ENCODE data around the gene POLN.

Gene POLN

GRCh38 chr4:2269618-2270163, 27.8 kb upstream of the POLN start:
- TF ChIP-seq, protein P1, sequence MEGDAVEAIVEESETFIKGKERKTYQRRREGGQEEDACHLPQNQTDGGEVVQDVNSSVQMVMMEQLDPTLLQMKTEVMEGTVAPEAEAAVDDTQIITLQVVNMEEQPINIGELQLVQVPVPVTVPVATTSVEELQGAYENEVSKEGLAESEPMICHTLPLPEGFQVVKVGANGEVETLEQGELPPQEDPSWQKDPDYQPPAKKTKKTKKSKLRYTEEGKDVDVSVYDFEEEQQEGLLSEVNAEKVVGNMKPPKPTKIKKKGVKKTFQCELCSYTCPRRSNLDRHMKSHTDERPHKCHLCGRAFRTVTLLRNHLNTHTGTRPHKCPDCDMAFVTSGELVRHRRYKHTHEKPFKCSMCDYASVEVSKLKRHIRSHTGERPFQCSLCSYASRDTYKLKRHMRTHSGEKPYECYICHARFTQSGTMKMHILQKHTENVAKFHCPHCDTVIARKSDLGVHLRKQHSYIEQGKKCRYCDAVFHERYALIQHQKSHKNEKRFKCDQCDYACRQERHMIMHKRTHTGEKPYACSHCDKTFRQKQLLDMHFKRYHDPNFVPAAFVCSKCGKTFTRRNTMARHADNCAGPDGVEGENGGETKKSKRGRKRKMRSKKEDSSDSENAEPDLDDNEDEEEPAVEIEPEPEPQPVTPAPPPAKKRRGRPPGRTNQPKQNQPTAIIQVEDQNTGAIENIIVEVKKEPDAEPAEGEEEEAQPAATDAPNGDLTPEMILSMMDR (IDR thresholded peaks at IDR 0.05; ENCODE audit: low read depth, low read length), result no peak
- DNase-seq (ENCODE audit: extremely low read depth, low read depth), result no peak

- no peak for DNase-seq (ENCODE audit: extremely low read depth, low read depth)
- TF ChIP-seq, protein P1 (IDR thresholded peaks at IDR 0.05; ENCODE audit: low read depth, low read length), result no peak
Observed at GRCh38 chr4:2269206-2269531, 27.2 kb upstream of the POLN start.

DNA sequence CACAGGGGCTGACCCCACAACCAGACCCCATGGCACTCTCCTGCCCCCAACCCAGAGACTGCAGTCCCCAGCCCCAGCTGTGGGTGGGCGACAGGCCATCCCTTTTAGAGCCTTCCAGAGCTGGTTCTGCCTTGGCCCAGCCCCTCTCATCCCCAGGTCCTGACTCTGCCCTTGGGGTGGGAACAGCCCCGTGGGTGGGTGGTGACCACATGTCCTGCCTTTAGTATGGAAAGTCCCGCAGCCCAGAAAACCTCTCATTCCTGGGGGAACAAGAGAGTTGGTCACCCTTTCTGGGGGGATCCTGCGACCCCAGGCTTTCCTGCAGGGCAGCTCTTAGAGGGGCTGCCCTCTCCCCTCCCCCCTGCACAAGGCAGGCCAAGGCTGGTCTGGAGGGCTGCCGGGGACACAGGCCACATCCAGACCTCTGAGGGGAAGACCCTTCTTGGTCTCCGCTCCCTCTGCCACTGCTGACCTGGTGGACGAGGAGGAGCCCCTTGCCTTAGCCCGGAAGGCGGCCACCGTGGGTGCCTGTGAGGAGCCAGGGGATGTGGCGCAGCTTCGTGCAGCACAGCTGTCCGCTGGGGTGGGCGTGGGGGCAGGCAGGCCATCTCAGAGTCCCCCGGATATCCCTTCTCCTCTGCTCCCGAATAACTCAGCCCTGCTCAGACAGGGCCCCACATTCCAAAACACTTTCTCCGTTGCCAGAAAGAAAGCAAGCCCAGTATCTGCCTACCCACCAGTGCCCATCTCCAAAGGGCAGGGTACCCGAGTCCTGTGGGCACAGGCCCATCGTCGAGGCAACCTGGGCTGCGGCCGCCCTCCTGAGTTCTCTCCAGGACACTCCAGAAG, 26.7 kb upstream of the POLN start:
- no peak for DNase-seq (ENCODE audit: extremely low read depth, low read depth)
- TF ChIP-seq, protein P1 (IDR thresholded peaks at IDR 0.05; ENCODE audit: low read depth, low read length), result no peak

DNA sequence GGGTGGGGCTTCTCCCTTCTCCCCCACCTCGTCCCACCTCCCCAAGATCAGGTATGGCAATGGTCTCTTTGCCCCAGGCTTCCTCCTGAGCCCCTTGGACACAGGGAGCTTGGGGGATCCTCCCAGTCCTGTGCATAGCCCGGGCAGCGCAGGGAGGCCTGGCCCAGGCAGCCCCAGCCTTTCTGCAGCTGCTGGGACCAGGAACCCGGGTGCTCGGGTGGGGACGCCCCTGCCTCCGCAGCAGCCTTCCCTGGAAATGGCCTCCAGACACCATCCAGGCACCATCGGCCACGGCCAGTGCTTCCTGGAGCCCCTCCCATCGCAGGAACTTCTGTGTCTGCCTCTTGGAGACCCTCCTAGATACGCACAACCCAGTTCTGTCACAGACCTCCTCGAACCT, 25.9 kb upstream of the POLN start:
- DNase-seq (ENCODE audit: extremely low read depth, low read depth), result no peak
- TF ChIP-seq, protein P1 (IDR thresholded peaks at IDR 0.05; ENCODE audit: low read depth, low read length), result no peak

- TF ChIP-seq, protein P1 (IDR thresholded peaks at IDR 0.05; ENCODE audit: low read depth, low read length), result no peak
- DNase-seq (ENCODE audit: extremely low read depth, low read depth), result no peak
Observed at GRCh38 chr4:2267320-2267811, 25.4 kb upstream of the POLN start.

DNA sequence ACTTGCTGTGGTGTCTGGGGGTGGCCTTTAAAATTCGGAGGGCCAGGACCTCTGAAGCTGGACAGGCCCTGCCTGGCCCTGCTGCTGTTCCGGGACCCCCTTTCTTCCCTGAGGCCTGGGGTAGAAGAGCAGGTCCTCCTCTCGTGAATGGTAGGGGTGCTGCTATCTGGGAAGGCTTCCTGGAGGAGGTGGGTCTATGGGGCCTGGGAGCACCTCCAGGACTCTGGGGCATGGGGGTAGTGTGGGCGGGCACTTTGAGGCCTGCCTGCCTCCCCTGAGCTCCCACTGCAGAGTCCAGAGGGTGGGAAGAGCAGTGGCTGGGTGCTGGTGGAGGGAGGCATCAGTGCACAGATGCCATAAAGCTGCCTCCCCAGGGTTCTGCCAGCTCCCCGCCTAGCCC, 24.9 kb upstream of the POLN start:
- no peak for DNase-seq (ENCODE audit: extremely low read depth, low read depth)
- TF ChIP-seq, protein P1 (IDR thresholded peaks at IDR 0.05; ENCODE audit: low read depth, low read length), result no peak

- TF ChIP-seq, protein P1 (IDR thresholded peaks at IDR 0.05; ENCODE audit: low read depth, low read length), result no peak
- peak; percentile 32 for DNase-seq (ENCODE audit: extremely low read depth, low read depth)
Observed at GRCh38 chr4:2266181-2266580, 24.3 kb upstream of the POLN start.
